Liver (tissue), 9 donors: ENCODE data around the gene NAGLU. TPM values are rescaled to one million over a fixed set of nuclear protein-coding genes. Genes with fewer than 3 reads are reported as not detected.
A peak's percentile ranks its signal among the peaks of the same experiment; 100 is the strongest.

Experiments used
- DNase-seq: peaks from one replicate; pipeline ENCODE4 v3.0.0-alpha.2; 2017; ENCODE audit warnings: low spot score
- H3K27ac ChIP-seq, 2 donors: one replicate each; pipeline ENCODE4 v1.7.0; 2013; ENCODE audit warnings: inconsistent platforms in 2 of 2, low read length in 2 of 2, control low read depth in 1 of 2, low read depth in 1 of 2, mild to moderate bottlenecking in 1 of 2
- H3K27me3 ChIP-seq, 4 donors: one replicate each; pipeline versions ENCODE4 v1.6.1 to v1.7.0; 2013; ENCODE audit warnings: low read length in 3 of 4, inconsistent platforms in 1 of 4, mild to moderate bottlenecking in 1 of 4, moderate library complexity in 1 of 4; ENCODE audit not compliant: control insufficient read depth in 4 of 4, insufficient read depth in 4 of 4
- H3K36me3 ChIP-seq, 4 donors: one replicate each; pipeline versions ENCODE4 v1.6.1 to v1.7.0; 2013; ENCODE audit warnings: low read length in 3 of 4, mild to moderate bottlenecking in 3 of 4, low read depth in 1 of 4, moderate library complexity in 1 of 4; ENCODE audit not compliant: control insufficient read depth in 4 of 4, insufficient read depth in 3 of 4
- H3K4me1 ChIP-seq, 4 donors: one replicate each; pipeline versions ENCODE4 v1.6.1 to v1.7.0; 2013; ENCODE audit warnings: low read length in 3 of 4, mild to moderate bottlenecking in 3 of 4, moderate library complexity in 1 of 4; ENCODE audit not compliant: control insufficient read depth in 4 of 4, insufficient read depth in 4 of 4
- H3K4me3 ChIP-seq, 3 donors: one replicate each; pipeline versions ENCODE4 v1.6.1 to v1.7.0; 2013; ENCODE audit warnings: low read length in 3 of 3, control low read depth in 1 of 3, low read depth in 1 of 3, mild to moderate bottlenecking in 1 of 3
- H3K9ac ChIP-seq, 2 donors: one replicate each; pipeline ENCODE4 v1.7.0; 2013; ENCODE audit warnings: low read length in 2 of 2, mild to moderate bottlenecking in 2 of 2, moderate library complexity in 2 of 2, control low read depth in 1 of 2, low read depth in 1 of 2
- H3K9me3 ChIP-seq, 4 donors: one replicate each; pipeline versions ENCODE4 v1.6.1 to v1.7.0; 2013; ENCODE audit warnings: low read length in 3 of 4; ENCODE audit not compliant: control insufficient read depth in 4 of 4
- CTCF ChIP-seq: fragments of 150-350 bp; IDR thresholded peaks from 2 replicates; pipeline ENCODE4 v1.5.1; 2017; ENCODE audit warnings: improper control_type of control experiment, low read depth, low read length; ENCODE audit not compliant: missing input control
- EGR1 ChIP-seq, 2 donors: IDR thresholded peaks; 2 replicates each; pipeline ENCODE4 v1.6.1; 2016 to 2018; ENCODE audit warnings: antibody characterized with exemption in 2 of 2, low read depth in 2 of 2
- FOXA1 ChIP-seq: IDR thresholded peaks from 2 replicates; pipeline ENCODE4 v1.6.1; 2016; ENCODE audit warnings: antibody characterized with exemption
- HNF4A ChIP-seq, 2 donors: conservative IDR thresholded peaks; 2 replicates each; pipeline ENCODE4 v1.6.1; 2016; ENCODE audit warnings: antibody characterized with exemption in 2 of 2, mild to moderate bottlenecking in 2 of 2
- JUND ChIP-seq, 2 donors: IDR thresholded peaks; 2 replicates each; pipeline ENCODE4 v1.6.1; 2016; ENCODE audit warnings: antibody characterized with exemption in 2 of 2
- NR2F2 ChIP-seq: IDR thresholded peaks from 2 replicates; pipeline ENCODE4 v1.6.1; 2016; ENCODE audit warnings: antibody characterized with exemption
- RAD21 ChIP-seq, 2 donors: IDR thresholded peaks; 2 replicates each; pipeline ENCODE4 v1.6.1; 2016; ENCODE audit warnings: antibody characterized with exemption in 2 of 2, mild to moderate bottlenecking in 2 of 2
- RXRA ChIP-seq, 2 donors: IDR thresholded peaks; 2 replicates each; pipeline ENCODE4 v1.6.1; 2017 to 2018; ENCODE audit warnings: antibody characterized with exemption in 2 of 2, mild to moderate bottlenecking in 1 of 2
- SP1 ChIP-seq: IDR thresholded peaks from 2 replicates; pipeline ENCODE4 v1.6.1; 2018; ENCODE audit warnings: antibody characterized with exemption, mild to moderate bottlenecking
- YY1 ChIP-seq: IDR thresholded peaks from 2 replicates; pipeline ENCODE4 v1.6.1; 2016; ENCODE audit warnings: antibody characterized with exemption, mild to moderate bottlenecking
- ZBTB33 ChIP-seq: IDR thresholded peaks from 2 replicates; pipeline ENCODE4 v1.6.1; 2016; ENCODE audit warnings: antibody characterized with exemption
- WGBS: extraction: QIAGEN DNeasy Blood & Tissue Kit; methylation state at CpG from one replicate; pipeline ENCODE4 v1.1.7; 2013; 5-methylcytosine and 5-hydroxymethylcytosine counted together
- polyA plus RNA-seq, 2 donors: library from polyadenylated mRNA; stranded (reverse) in 1 of 2; unstranded in 1 of 2; fragments of 200-250 nt in 1 of 2; fragments of >200 nt in 1 of 2; fragmentation: Nextera tagmentation in 1 of 2; extraction: Ambion mirVana in 1 of 2; gene quantifications; one replicate each; pipeline versions ENCODE4 v1.2.1 to v1.2.3, GENCODE V29; 2013 to 2015
- total RNA-seq, 2 donors: library from RNA; depleted of rRNA; stranded (reverse); fragments of >200 nt; gene quantifications; one replicate each; pipeline ENCODE4 v1.2.3, GENCODE V29; 2014
- TF ChIP-seq, protein P1 (sequence below): IDR thresholded peaks from 2 replicates; pipeline ENCODE4 v1.6.1; 2016; ENCODE audit warnings: antibody characterized with exemption, mild to moderate bottlenecking
- donor health status: healthy.
- donor health status: healthy.
- donor health status: healthy.
- donor health status: healthy.
- donor health status: healthy.

Gene NAGLU
- total and polyA plus RNA-seq, 4 donors, result 15.5 to 41.2 (median 28.9) TPM

- Histone ChIP-seq H3K4me1 (peaks cover 3 to 19% (median 13%) of the 10 kb centered on the region in 4 donors), H3K9me3 (no peaks in the 10 kb centered on the region), H3K27ac (peak overlapping the region; percentile 85 to 89), H3K27me3 (no peaks in the 10 kb centered on the region), H3K9ac (peak overlapping the region; percentile 89 to 97), H3K4me3 (peak overlapping the region; percentile 51 to 97 (median 78)), H3K36me3 (peaks cover 5 to 42% (median 28%) of the 10 kb centered on the region in 4 donors)
- peak; percentile 84 for DNase-seq
- TF ChIP-seq JUND (IDR thresholded peaks at IDR 0.05) (no peak), RXRA (IDR thresholded peaks at IDR 0.05) (no peak), YY1 (no peak), EGR1 (IDR thresholded peaks at IDR 0.05; ENCODE audit: low read depth in 2 of 2) (no peak), CTCF (peak; percentile 72), FOXA1 (no peak), RAD21 (IDR thresholded peaks at IDR 0.05) (peak; percentile 81 to 87), SP1 (no peak)
- under 1% methylated on average over 20 of the region's 20 CpGs for WGBS
Observed at GRCh38 chr17:42578282-42578869, 42.3 kb downstream of the NAGLU start.

GRCh38 chr17:42579794-42580551 lies 43.9 kb downstream of the NAGLU start:
- DNase-seq, result no peak
- no peak for TF ChIP-seq NR2F2
- no peak for TF ChIP-seq HNF4A (conservative IDR thresholded peaks at IDR 0.05)
- no peak for TF ChIP-seq FOXA1
- no peak for TF ChIP-seq ZBTB33
- no peak for TF ChIP-seq JUND (IDR thresholded peaks at IDR 0.05)
- TF ChIP-seq, protein P1, sequence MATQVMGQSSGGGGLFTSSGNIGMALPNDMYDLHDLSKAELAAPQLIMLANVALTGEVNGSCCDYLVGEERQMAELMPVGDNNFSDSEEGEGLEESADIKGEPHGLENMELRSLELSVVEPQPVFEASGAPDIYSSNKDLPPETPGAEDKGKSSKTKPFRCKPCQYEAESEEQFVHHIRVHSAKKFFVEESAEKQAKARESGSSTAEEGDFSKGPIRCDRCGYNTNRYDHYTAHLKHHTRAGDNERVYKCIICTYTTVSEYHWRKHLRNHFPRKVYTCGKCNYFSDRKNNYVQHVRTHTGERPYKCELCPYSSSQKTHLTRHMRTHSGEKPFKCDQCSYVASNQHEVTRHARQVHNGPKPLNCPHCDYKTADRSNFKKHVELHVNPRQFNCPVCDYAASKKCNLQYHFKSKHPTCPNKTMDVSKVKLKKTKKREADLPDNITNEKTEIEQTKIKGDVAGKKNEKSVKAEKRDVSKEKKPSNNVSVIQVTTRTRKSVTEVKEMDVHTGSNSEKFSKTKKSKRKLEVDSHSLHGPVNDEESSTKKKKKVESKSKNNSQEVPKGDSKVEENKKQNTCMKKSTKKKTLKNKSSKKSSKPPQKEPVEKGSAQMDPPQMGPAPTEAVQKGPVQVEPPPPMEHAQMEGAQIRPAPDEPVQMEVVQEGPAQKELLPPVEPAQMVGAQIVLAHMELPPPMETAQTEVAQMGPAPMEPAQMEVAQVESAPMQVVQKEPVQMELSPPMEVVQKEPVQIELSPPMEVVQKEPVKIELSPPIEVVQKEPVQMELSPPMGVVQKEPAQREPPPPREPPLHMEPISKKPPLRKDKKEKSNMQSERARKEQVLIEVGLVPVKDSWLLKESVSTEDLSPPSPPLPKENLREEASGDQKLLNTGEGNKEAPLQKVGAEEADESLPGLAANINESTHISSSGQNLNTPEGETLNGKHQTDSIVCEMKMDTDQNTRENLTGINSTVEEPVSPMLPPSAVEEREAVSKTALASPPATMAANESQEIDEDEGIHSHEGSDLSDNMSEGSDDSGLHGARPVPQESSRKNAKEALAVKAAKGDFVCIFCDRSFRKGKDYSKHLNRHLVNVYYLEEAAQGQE, result no peak
- no peak overlapping the region for H3K27ac ChIP-seq

More at GRCh38 chr17:42579794-42580551, 43.9 kb downstream of the NAGLU start:
- no peaks in the 10 kb centered on the region for H3K27me3 ChIP-seq
- H3K9ac ChIP-seq, result no peak overlapping the region
- H3K4me1 ChIP-seq, result peaks cover 3 to 19% (median 14%) of the 10 kb centered on the region in 4 donors
- no peaks in the 10 kb centered on the region for H3K9me3 ChIP-seq
- H3K36me3 ChIP-seq, result peaks cover 9 to 43% (median 35%) of the 10 kb centered on the region in 4 donors
- H3K4me3 ChIP-seq, result no peak overlapping the region
- WGBS, result 61% methylated on average over 2 of the region's 2 CpGs
